ENCODE measurements around the gene SORCS2.

Gene SORCS2

DNA sequence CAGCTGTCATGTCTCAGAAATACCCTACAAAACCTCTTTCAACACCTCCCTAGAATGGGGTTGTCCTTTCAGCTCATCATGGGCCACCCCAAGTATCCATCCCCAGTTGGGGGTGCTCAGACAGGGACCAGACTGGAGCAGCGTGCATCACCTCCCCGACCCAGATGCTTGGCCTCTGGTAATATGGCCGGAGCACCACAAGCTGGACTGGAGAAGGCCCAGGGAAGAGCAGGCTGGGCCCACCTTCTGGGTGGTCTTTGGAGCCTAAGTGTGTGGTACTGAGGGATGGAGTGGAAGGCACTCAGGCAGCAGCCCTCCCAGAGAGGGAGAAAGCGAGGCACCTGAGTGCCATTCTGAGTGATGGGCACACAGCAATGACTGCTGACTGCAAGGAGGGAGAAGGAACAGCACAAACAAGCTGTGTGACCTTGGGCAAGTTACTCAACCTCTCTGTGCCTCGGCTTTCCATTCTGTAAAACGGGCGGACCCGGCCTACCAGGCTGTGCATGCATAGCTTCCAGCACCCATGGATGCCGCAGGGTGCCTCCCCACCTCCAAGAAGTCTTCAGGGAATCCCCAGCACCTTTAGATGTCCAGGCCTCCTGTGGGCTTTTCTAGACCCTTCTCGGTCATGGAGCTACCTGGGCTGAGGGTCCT is 519.1 kb downstream of the SORCS2 start:
- in situ Hi-C loops (cut with MboI; ENCODE audit: low sequenced_read_pairs) = no loop called here

GRCh38 chr4:7712021-7712671 is 519.8 kb downstream of the SORCS2 start:
- in situ Hi-C loops (cut with MboI; ENCODE audit: low sequenced_read_pairs) = no loop called here

GRCh38 chr4:7713757-7714156 is 521.4 kb downstream of the SORCS2 start:
- in situ Hi-C loops (cut with MboI; ENCODE audit: low sequenced_read_pairs) = no loop called here

DNA sequence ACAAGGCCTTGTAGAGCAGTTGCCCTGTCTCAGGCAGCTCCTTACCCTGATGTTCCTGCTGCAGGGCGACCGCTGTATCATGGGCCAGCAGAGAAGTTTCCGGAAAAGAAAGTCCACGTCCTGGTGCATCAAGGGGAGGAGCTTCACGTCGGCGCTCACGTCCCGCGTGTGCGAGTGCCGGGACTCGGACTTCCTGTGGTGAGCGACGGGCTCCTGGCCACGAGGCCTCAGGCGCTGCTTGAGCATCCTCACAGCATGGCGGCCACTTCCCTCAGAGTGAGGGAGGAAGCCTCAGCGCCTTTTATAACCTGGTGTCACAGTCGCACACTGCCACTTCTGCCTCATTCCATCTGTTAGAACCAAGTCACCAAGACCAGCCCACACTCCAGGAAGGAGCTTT is 521.8 kb downstream of the SORCS2 start:
- in situ Hi-C loops (cut with MboI; ENCODE audit: low sequenced_read_pairs) = no loop called here

GRCh38 chr4:7714738-7715137 is 522.4 kb downstream of the SORCS2 start:
- in situ Hi-C loops (cut with MboI; ENCODE audit: low sequenced_read_pairs) = no loop called here

- in situ Hi-C loops (cut with MboI; ENCODE audit: low sequenced_read_pairs) = no loop called here
Observed at GRCh38 chr4:7715271-7716009, 523.1 kb downstream of the SORCS2 start.

GRCh38 chr4:7716010-7716721 is 523.8 kb downstream of the SORCS2 start:
- in situ Hi-C loops (cut with MboI; ENCODE audit: low sequenced_read_pairs) = no loop called here

- in situ Hi-C loops (cut with MboI; ENCODE audit: low sequenced_read_pairs) = no loop called here
Observed at GRCh38 chr4:7717161-7717560, 524.8 kb downstream of the SORCS2 start.

- in situ Hi-C loops (cut with MboI; ENCODE audit: low sequenced_read_pairs) = no loop called here
Observed at GRCh38 chr4:7717946-7718490, 525.7 kb downstream of the SORCS2 start.

DNA sequence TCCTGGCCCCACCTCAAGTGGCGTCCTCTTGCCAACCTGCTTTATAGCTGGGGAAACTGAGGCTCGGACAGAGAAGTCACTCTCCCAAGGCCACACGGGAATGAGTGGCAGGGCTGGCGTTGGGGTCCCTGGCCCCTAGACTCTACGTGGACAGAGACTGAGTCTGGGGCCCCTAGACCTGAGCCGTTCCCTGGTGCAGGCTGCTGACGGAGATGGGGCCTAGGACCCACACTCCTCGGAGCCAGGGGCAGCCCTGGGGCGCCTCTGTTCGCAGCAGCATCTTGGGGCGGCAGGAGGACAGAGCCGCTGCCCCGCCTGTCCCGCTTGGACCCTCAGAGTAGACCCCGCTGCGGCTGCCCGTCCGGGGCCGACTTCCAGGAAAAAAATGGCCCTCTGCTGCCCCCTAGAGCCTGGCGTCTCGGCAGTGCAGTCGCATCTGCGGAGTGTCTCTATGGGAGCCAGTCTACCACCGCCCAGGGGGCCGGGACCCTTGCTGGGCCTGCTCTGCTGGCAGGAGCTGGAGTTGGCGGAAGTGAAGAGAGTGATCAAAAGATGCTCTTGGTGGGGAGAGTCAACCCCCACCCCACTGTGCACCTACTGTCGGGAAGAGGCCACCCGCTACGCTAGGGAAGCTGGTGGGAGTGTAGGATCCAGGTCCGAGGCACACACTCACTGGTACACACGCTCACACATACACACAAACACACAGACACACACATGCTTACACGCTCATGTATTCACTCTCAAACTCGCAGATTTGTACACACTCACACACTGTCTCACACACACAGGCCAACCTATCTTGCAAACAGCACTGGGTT is 527.2 kb downstream of the SORCS2 start:
- in situ Hi-C loops (cut with MboI; ENCODE audit: low sequenced_read_pairs) = no loop called here

- in situ Hi-C loops (cut with MboI; ENCODE audit: low sequenced_read_pairs) = no loop called here
Observed at GRCh38 chr4:7721984-7722551, 529.7 kb downstream of the SORCS2 start.

DNA sequence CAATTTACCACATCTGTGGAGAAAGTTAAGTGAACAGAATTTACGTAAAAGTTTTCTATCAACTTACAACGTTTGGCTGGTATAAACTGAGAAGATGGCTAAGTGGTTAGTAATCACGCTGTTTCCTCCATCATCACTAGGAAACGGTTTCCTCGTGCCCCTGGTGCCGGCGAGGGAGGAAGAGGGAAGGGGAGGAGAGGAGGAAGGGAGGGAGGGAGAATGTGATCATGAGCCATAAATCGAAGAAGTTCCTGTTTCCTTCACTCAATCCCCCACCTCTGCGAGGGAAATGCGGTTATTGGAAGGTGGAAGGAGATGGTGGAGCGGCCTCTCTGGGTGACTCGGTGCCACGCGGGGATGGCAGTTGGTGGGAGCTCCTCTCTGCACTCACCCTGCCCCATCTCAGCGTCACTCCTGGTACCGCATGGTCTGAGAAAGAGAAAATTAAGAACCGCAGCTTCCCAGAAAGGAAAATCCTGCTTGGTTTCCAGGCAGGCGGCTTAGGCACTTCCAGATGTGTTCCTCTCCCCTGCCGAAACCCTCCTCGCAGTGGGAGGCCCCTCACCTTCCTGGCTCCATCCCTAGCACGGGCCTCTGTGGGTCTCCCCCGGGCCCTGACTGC is 530.5 kb downstream of the SORCS2 start:
- in situ Hi-C loops (cut with MboI; ENCODE audit: low sequenced_read_pairs) = no loop called here

DNA sequence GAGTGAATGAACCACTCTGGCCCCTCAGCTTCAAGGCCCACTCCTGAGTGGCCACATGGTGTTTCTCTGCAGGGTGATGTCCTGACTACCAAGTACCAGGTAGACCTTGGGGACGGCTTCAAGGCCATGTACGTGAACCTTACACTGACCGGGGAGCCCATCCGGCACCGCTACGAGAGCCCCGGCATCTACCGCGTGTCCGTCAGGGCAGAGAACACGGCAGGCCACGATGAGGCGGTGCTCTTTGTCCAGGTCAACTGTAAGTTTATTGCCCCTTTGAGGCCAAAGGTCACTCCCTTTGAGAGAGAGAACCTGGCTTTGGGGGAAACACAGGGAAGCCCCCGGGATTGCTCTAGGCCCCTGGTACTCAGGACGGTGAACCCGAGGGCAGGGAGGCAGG is 531.3 kb downstream of the SORCS2 start:
- in situ Hi-C loops (cut with MboI; ENCODE audit: low sequenced_read_pairs) = no loop called here

- in situ Hi-C loops (cut with MboI; ENCODE audit: low sequenced_read_pairs) = no loop called here
Observed at GRCh38 chr4:7725951-7726350, 533.6 kb downstream of the SORCS2 start.

GRCh38 chr4:7726665-7727413 is 534.5 kb downstream of the SORCS2 start:
- in situ Hi-C loops (cut with MboI; ENCODE audit: low sequenced_read_pairs) = no loop called here

GRCh38 chr4:7727749-7728148 is 535.4 kb downstream of the SORCS2 start:
- in situ Hi-C loops (cut with MboI; ENCODE audit: low sequenced_read_pairs) = no loop called here

- in situ Hi-C loops (cut with MboI; ENCODE audit: low sequenced_read_pairs) = no loop called here
Observed at GRCh38 chr4:7731437-7731836, 539.1 kb downstream of the SORCS2 start.

GRCh38 chr4:7732263-7732662 is 539.9 kb downstream of the SORCS2 start:
- in situ Hi-C loops (cut with MboI; ENCODE audit: low sequenced_read_pairs) = no loop called here

GRCh38 chr4:7733201-7733600 is 540.9 kb downstream of the SORCS2 start:
- in situ Hi-C loops (cut with MboI; ENCODE audit: low sequenced_read_pairs) = no loop called here
